Caco-2 (cell line): Measurements from ENCODE around the gene SFRP5. TPM values are rescaled to one million over a fixed set of nuclear protein-coding genes. Genes with fewer than 3 reads are reported as not detected.

ENCODE experiments used
- BruUV-seq: library from RNA; stranded (reverse); fragments of 400-500 nt; replicated peaks from 2 replicates; lab custom pipeline; 2021; lab: Mats Ljungman, UMichigan
- CTCF ChIA-PET: fragments of 300-600 bp; sonication (Branson Sonifier 250); formaldehyde crosslinking; loops from one replicate; lab custom pipeline; 2022; ENCODE audit warnings: antibody characterized with exemption; lab: Charles Lee
- POLR2A ChIA-PET: fragments of 300-600 bp; sonication (Branson Sonifier 250); formaldehyde crosslinking; loops from one replicate; lab custom pipeline; 2022; ENCODE audit warnings: antibody characterized with exemption; lab: Charles Lee
- DNase-seq, 2 experiments: peaks; one replicate each; pipeline versions ENCODE4 v3.0.0 to v3.0.0-alpha.2; 2020 to 2022
- H3K27me3 ChIP-seq: replicated peaks from 2 replicates; pipeline ENCODE4 v1.6.0; 2011; ENCODE audit warnings: low read length; ENCODE audit not compliant: control insufficient read depth, insufficient read depth
- H3K36me3 ChIP-seq: 2 replicates; pipeline ENCODE4 v1.5.1; 2011; ENCODE audit warnings: low read length; ENCODE audit not compliant: control insufficient read depth, insufficient read depth
- H3K4me1 ChIP-seq: fragments of 250-450 bp; sonication (Bioruptor Pico); 2 replicates; pipeline ENCODE4 v1.5.1; 2020; ENCODE audit warnings: mild to moderate bottlenecking
- H3K4me3 ChIP-seq: 2 replicates; pipeline ENCODE4 v1.5.1; 2011; ENCODE audit warnings: low read depth, mild to moderate bottlenecking, control low read depth, low read length
- H3K9me3 ChIP-seq: fragments of 250-450 bp; sonication (Bioruptor Pico); 2 replicates; pipeline ENCODE4 v1.5.1; 2020; ENCODE audit warnings: mild to moderate bottlenecking, moderate library complexity
- H3K27ac Mint-ChIP-seq: one replicate; pipeline ENCODE4 v1.8.0; 2022; ENCODE audit warnings: mixed read lengths; ENCODE audit not compliant: unreplicated experiment
- H3K27me3 Mint-ChIP-seq: one replicate; pipeline ENCODE4 v1.8.0; 2022; ENCODE audit warnings: mixed read lengths; ENCODE audit not compliant: insufficient read depth, unreplicated experiment
- H3K36me3 Mint-ChIP-seq: one replicate; pipeline ENCODE4 v1.8.0; 2022; ENCODE audit warnings: mild to moderate bottlenecking, mixed read lengths; ENCODE audit not compliant: insufficient read depth, unreplicated experiment
- H3K4me1 Mint-ChIP-seq: one replicate; pipeline ENCODE4 v1.8.0; 2022; ENCODE audit warnings: low read depth, mixed read lengths; ENCODE audit not compliant: unreplicated experiment
- H3K4me3 Mint-ChIP-seq: one replicate; pipeline ENCODE4 v1.8.0; 2022; ENCODE audit warnings: mild to moderate bottlenecking, moderate library complexity, mixed read lengths; ENCODE audit not compliant: unreplicated experiment
- H3K9me3 Mint-ChIP-seq: one replicate; pipeline ENCODE4 v1.8.0; 2022; ENCODE audit warnings: mixed read lengths; ENCODE audit not compliant: unreplicated experiment
- intact Hi-C: fragments of 100-400 bp; cut with micrococcal nuclease; formaldehyde crosslinking; loops from one replicate; pipeline ENCODE4 v1.10.0; 2022; ENCODE audit not compliant: unreplicated experiment
- total RNA-seq: library from RNA; stranded (reverse); gene quantifications from 2 replicates; pipeline ENCODE4 v1.2.3, GENCODE V29; 2022
- TF ChIP-seq, protein P1 (sequence below), 2 experiments: fragments of 200-600 bp in 1 of 2; IDR thresholded peaks; 1 replicate in 1 of 2; 2 replicates in 1 of 2; pipeline versions ENCODE4 v1.5.1 to v1.8.0; 2011 to 2022; ENCODE audit warnings: antibody characterized with exemption in 1 of 2, control low read depth in 1 of 2, inconsistent platforms in 1 of 2, low read depth in 1 of 2, low read length in 1 of 2, mild to moderate bottlenecking in 1 of 2, moderate library complexity in 1 of 2; ENCODE audit not compliant: insufficient read depth in 1 of 2, severe bottlenecking in 1 of 2, unreplicated experiment in 1 of 2

Gene SFRP5
- total RNA-seq, 1 experiment from 2014 or later, result 1.1 TPM

DNA sequence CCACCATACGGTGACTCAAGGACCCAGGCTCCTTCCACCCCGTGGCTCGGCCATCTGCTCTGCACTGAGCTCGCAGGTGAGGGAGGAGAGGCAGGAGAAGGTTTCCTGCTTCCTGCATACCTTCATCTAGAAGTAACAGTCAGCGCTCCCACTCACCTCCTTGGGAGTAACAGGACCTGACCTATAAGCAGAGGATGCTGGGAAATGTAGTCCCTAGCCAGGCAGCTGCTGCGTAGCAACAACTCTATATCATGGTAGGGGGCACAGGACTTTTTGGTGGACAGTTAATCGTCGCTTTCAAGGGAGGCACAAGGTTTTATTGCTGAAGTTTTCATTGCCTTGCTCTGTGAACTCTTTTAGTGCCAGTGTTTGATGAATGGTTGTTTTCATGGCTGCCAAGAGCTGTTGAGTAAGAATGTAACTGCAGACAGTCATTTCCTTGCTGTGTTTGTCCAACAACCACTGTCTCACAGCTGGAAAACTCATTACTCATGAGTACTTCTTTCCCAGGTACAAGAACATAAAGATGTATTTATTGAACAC lies 45.1 kb downstream of the SFRP5 start:
- no peaks in the 10 kb centered on the region for H3K9me3 ChIP-seq
- POLR2A ChIA-PET, result interaction anchor here (0.7 to 1.1 kb wide), 3 partner anchors 10 to 14 kb away, joined by 3 to 5 read pairs (median 3); partner anchors contain the start of genes MARVELD1 and ZFYVE27
- no peaks in the 10 kb centered on the region for H3K4me1 ChIP-seq
- Mint-ChIP-seq H3K27ac (no peak overlapping the region), H3K27me3 (no peaks in the 10 kb centered on the region), H3K36me3 (no peaks in the 10 kb centered on the region), H3K9me3 (no peaks in the 10 kb centered on the region), H3K4me3 (no peak overlapping the region), H3K4me1 (peaks cover 10% of the 10 kb centered on the region)
- H3K4me3 ChIP-seq, result peak overlapping the region; percentile 16; the same call in 1 of the 2 replicates
- BruUV-seq, result no TSS peak
- CTCF ChIA-PET, result interaction anchor here (1.1 to 1.6 kb wide), 2 partner anchors 9 to 17 kb away, joined by 3 to 4 read pairs; no protein-coding TSS in a partner anchor
- H3K36me3 ChIP-seq, result no peaks in the 10 kb centered on the region
- intact Hi-C loops, result no loop called here
- H3K27me3 ChIP-seq, result no peaks in the 10 kb centered on the region
- TF ChIP-seq, protein P1, sequence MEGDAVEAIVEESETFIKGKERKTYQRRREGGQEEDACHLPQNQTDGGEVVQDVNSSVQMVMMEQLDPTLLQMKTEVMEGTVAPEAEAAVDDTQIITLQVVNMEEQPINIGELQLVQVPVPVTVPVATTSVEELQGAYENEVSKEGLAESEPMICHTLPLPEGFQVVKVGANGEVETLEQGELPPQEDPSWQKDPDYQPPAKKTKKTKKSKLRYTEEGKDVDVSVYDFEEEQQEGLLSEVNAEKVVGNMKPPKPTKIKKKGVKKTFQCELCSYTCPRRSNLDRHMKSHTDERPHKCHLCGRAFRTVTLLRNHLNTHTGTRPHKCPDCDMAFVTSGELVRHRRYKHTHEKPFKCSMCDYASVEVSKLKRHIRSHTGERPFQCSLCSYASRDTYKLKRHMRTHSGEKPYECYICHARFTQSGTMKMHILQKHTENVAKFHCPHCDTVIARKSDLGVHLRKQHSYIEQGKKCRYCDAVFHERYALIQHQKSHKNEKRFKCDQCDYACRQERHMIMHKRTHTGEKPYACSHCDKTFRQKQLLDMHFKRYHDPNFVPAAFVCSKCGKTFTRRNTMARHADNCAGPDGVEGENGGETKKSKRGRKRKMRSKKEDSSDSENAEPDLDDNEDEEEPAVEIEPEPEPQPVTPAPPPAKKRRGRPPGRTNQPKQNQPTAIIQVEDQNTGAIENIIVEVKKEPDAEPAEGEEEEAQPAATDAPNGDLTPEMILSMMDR (IDR thresholded peaks at IDR 0.05; ENCODE audit: insufficient read depth in 1 of 2, low read depth in 1 of 2, low read length in 1 of 2, severe bottlenecking in 1 of 2, unreplicated experiment in 1 of 2), result no peak
- DNase-seq, result peak; percentile 29 to 49

DNA sequence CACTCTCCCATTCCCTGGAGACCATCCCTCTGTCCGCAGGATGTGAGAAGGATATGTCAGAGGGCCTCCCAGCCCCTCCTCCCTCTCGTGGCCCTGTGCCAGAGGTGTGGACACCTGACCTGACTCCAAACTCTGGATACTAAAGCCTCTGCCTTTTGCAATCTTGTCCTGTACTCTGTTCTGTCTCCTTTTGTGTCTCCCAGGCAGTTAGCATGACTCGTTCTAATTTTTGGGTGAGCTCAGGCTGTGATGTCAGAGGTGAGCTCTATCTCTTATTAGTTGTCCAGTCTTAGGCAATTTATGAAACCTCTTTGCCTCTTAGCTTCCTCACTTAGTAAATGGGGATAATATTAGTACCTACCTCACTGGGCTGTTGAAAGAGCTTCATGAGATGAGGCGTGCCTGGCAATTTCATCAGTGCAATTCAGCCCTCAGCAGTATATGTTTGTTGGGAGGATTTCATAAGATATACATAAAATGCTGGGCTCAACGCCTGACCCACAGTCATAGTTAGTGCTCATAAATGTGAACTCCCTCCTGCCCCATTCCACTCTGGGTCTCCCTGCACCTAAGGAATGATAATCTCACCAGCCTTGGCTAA lies 47.4 kb downstream of the SFRP5 start:
- Histone ChIP-seq H3K27me3 (no peaks in the 10 kb centered on the region), H3K9me3 (no peaks in the 10 kb centered on the region), H3K4me1 (0 out of 2 replicates have a peak, but pooled peaks cover 3% of the 10 kb centered on the region), H3K36me3 (no peaks in the 10 kb centered on the region), H3K4me3 (no peak overlapping the region)
- TF ChIP-seq, protein P1 (IDR thresholded peaks at IDR 0.05; ENCODE audit: insufficient read depth in 1 of 2, low read depth in 1 of 2, low read length in 1 of 2, severe bottlenecking in 1 of 2, unreplicated experiment in 1 of 2), result no peak
- no peaks in the 10 kb centered on the region for H3K27me3 Mint-ChIP-seq
- no peak for DNase-seq
- intact Hi-C loops, result no loop called here
- no peak overlapping the region for H3K4me3 Mint-ChIP-seq
- no peak overlapping the region for H3K27ac Mint-ChIP-seq
- no peaks in the 10 kb centered on the region for H3K36me3 Mint-ChIP-seq
- ChIA-PET POLR2A (interaction anchor here (0.9 to 1.0 kb wide), 2 partner anchors 10 to 37 kb away, joined by 4 to 5 read pairs; partner anchors contain the start of genes AVPI1 and MARVELD1), CTCF (interaction anchor here (0.6 to 2.1 kb wide), 5 partner anchors 10 to 40 kb away, joined by 3 to 9 read pairs (median 7); partner anchors contain the start of gene MARVELD1)
- no TSS peak for BruUV-seq
- peaks cover 14% of the 10 kb centered on the region for H3K4me1 Mint-ChIP-seq
- H3K9me3 Mint-ChIP-seq, result no peaks in the 10 kb centered on the region

DNA sequence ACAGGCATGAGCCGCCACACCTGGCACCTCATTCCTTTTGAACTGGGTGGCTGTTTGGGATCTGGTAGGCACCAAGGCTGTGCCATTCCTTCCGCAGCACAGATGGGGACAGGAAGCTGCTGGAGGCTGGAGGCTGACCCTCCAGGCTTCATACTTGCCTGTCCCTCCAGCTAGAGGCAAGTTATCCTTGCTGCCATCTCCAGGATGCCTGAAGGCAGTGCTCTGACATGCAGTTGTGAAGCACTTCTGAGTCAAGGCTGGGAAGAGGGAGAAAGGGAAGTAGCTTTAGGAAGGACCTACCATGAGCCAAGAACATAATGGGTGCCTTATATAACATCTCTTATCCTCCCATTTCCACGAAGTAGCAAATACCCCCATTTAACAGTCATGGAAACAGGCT lies 48.8 kb downstream of the SFRP5 start:
- POLR2A ChIA-PET, result no interaction called here
- TF ChIP-seq, protein P1 (IDR thresholded peaks at IDR 0.05; ENCODE audit: insufficient read depth in 1 of 2, low read depth in 1 of 2, low read length in 1 of 2, severe bottlenecking in 1 of 2, unreplicated experiment in 1 of 2), result no peak
- Mint-ChIP-seq H3K4me1 (peaks cover 21% of the 10 kb centered on the region), H3K9me3 (no peaks in the 10 kb centered on the region), H3K4me3 (no peak overlapping the region), H3K27me3 (no peaks in the 10 kb centered on the region), H3K27ac (no peak overlapping the region), H3K36me3 (no peaks in the 10 kb centered on the region)
- Histone ChIP-seq H3K27me3 (no peaks in the 10 kb centered on the region), H3K4me1 (0 out of 2 replicates have a peak, but pooled peaks cover 5% of the 10 kb centered on the region), H3K9me3 (no peaks in the 10 kb centered on the region), H3K36me3 (no peaks in the 10 kb centered on the region), H3K4me3 (no peak overlapping the region)
- BruUV-seq, result no TSS peak
- CTCF ChIA-PET, result interaction anchor here (1.1 to 1.8 kb wide), 2 partner anchors 9 to 21 kb away, joined by 4 to 9 read pairs; partner anchors contain the start of gene MARVELD1
- DNase-seq, result no peak
- intact Hi-C loops, result no loop called here
